A549 (cell line): ENCODE results near the gene PTPRN2.

Experiments
- CBX8 ChIP-seq: fragments of 200-600 bp; sonication (generic); IDR thresholded peaks from 2 replicates; pipeline ENCODE4 v1.6.1; 2016
- JUN ChIP-seq, 2 experiments: fragments of >200 bp; sonication (Bioruptor Twin); formaldehyde crosslinking; IDR thresholded peaks; 2 replicates in 1 of 2; 3 replicates in 1 of 2; pipeline ENCODE4 v1.6.1; 2016 to 2017
- JUNB ChIP-seq: fragments of >200 bp; sonication (Bioruptor Twin); formaldehyde crosslinking; IDR thresholded peaks from 2 replicates; pipeline ENCODE4 v1.6.1; 2016
- MAX ChIP-seq: IDR thresholded peaks from 2 replicates; pipeline ENCODE4 v1.6.1; 2012
- NFE2L2 ChIP-seq: fragments of 150-350 bp; conservative IDR thresholded peaks from 2 replicates; pipeline ENCODE4 v1.6.1; 2014; ENCODE audit warnings: low read length
- PBX3 ChIP-seq: IDR thresholded peaks from 2 replicates; pipeline ENCODE4 v1.6.1; 2012
- POLR2A ChIP-seq: IDR thresholded peaks from 2 replicates; pipeline ENCODE4 v1.6.1; 2012; ENCODE audit warnings: mild to moderate bottlenecking, low read length
- RNF2 ChIP-seq: fragments of 200-600 bp; sonication (generic); IDR thresholded peaks from 2 replicates; pipeline ENCODE4 v1.6.1; 2016; ENCODE audit warnings: low read depth, mild to moderate bottlenecking, antibody characterized with exemption, moderate library complexity, borderline replicate concordance
- SREBF2 ChIP-seq: fragments of 450-650 bp; IDR thresholded peaks from 2 replicates; pipeline ENCODE4 v1.6.1; 2014; ENCODE audit warnings: mild to moderate bottlenecking, moderate library complexity
- ZFP36 ChIP-seq: fragments of 450-650 bp; IDR thresholded peaks from 2 replicates; pipeline ENCODE4 v1.6.1; 2014; ENCODE audit warnings: borderline replicate concordance; ENCODE audit not compliant: partially characterized antibody
- TF ChIP-seq, protein P1 (sequence below): fragments of 200-600 bp; sonication (generic); IDR thresholded peaks from 2 replicates; pipeline ENCODE4 v1.6.1; 2016; ENCODE audit warnings: antibody characterized with exemption, mild to moderate bottlenecking, moderate library complexity
- TF ChIP-seq, protein P2 (sequence below): fragments of >200 bp; sonication (Bioruptor Twin); formaldehyde crosslinking; IDR thresholded peaks from 3 replicates; pipeline ENCODE4 v1.5.1; 2016

GRCh38 chr7:157499121-157499834 is 1088.3 kb downstream of the PTPRN2 start:
- TF ChIP-seq, protein P1, sequence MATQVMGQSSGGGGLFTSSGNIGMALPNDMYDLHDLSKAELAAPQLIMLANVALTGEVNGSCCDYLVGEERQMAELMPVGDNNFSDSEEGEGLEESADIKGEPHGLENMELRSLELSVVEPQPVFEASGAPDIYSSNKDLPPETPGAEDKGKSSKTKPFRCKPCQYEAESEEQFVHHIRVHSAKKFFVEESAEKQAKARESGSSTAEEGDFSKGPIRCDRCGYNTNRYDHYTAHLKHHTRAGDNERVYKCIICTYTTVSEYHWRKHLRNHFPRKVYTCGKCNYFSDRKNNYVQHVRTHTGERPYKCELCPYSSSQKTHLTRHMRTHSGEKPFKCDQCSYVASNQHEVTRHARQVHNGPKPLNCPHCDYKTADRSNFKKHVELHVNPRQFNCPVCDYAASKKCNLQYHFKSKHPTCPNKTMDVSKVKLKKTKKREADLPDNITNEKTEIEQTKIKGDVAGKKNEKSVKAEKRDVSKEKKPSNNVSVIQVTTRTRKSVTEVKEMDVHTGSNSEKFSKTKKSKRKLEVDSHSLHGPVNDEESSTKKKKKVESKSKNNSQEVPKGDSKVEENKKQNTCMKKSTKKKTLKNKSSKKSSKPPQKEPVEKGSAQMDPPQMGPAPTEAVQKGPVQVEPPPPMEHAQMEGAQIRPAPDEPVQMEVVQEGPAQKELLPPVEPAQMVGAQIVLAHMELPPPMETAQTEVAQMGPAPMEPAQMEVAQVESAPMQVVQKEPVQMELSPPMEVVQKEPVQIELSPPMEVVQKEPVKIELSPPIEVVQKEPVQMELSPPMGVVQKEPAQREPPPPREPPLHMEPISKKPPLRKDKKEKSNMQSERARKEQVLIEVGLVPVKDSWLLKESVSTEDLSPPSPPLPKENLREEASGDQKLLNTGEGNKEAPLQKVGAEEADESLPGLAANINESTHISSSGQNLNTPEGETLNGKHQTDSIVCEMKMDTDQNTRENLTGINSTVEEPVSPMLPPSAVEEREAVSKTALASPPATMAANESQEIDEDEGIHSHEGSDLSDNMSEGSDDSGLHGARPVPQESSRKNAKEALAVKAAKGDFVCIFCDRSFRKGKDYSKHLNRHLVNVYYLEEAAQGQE = no peak
- no peak for TF ChIP-seq POLR2A
- TF ChIP-seq, protein P2, sequence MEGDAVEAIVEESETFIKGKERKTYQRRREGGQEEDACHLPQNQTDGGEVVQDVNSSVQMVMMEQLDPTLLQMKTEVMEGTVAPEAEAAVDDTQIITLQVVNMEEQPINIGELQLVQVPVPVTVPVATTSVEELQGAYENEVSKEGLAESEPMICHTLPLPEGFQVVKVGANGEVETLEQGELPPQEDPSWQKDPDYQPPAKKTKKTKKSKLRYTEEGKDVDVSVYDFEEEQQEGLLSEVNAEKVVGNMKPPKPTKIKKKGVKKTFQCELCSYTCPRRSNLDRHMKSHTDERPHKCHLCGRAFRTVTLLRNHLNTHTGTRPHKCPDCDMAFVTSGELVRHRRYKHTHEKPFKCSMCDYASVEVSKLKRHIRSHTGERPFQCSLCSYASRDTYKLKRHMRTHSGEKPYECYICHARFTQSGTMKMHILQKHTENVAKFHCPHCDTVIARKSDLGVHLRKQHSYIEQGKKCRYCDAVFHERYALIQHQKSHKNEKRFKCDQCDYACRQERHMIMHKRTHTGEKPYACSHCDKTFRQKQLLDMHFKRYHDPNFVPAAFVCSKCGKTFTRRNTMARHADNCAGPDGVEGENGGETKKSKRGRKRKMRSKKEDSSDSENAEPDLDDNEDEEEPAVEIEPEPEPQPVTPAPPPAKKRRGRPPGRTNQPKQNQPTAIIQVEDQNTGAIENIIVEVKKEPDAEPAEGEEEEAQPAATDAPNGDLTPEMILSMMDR = no peak
- no peak for TF ChIP-seq ZFP36
- TF ChIP-seq SREBF2 = no peak
- no peak for TF ChIP-seq CBX8
- no peak for TF ChIP-seq PBX3
- TF ChIP-seq JUNB = no peak
- TF ChIP-seq RNF2 = no peak
- TF ChIP-seq MAX = no peak
- no peak for TF ChIP-seq NFE2L2
- TF ChIP-seq JUN (IDR thresholded peaks at IDR 0.05) = no peak
